HepG2 (cell line): ENCODE measurements around the gene ZNG1C.
"Not testable (repeated sequence)": the region's sequence is repeated elsewhere in the genome, so short reads cannot be mapped to it uniquely, and the experiment has no call there.

Experiments used
- RAD21 ChIP-seq: fragments of 450-650 bp; formaldehyde crosslinking; IDR thresholded peaks from 2 replicates; pipeline ENCODE4 v1.5.0; 2020; ENCODE audit warnings: mild to moderate bottlenecking
- RBM22 ChIP-seq: fragments of 200-400 bp; formaldehyde crosslinking; optimal IDR thresholded peaks from 2 replicates; pipeline ENCODE3; 2017; ENCODE audit warnings: mild to moderate bottlenecking, low read length, moderate library complexity
- STAT5B ChIP-seq: sonication (generic); formaldehyde crosslinking; IDR thresholded peaks from 2 replicates; pipeline ENCODE4 v1.4.0; 2020; ENCODE audit warnings: missing genetic modification reagents
- ZBTB1 ChIP-seq: sonication (generic); formaldehyde crosslinking; IDR thresholded peaks from 2 replicates; pipeline ENCODE4 v1.4.0; 2020; ENCODE audit warnings: missing genetic modification reagents, borderline replicate concordance
- TF ChIP-seq, protein P1 (sequence below), 2 experiments: IDR thresholded peaks; 2 replicates each; pipeline ENCODE4 v1.6.1; 2011 to 2012; ENCODE audit warnings: low read length in 2 of 2, borderline replicate concordance in 1 of 2, low read depth in 1 of 2, mild to moderate bottlenecking in 1 of 2, moderate library complexity in 1 of 2
- TF ChIP-seq, protein P2 (sequence below): sonication (generic); formaldehyde crosslinking; IDR thresholded peaks from 2 replicates; pipeline ENCODE4 v1.5.0; 2020; ENCODE audit warnings: mild to moderate bottlenecking, missing genetic modification reagents, moderate library complexity

DNA sequence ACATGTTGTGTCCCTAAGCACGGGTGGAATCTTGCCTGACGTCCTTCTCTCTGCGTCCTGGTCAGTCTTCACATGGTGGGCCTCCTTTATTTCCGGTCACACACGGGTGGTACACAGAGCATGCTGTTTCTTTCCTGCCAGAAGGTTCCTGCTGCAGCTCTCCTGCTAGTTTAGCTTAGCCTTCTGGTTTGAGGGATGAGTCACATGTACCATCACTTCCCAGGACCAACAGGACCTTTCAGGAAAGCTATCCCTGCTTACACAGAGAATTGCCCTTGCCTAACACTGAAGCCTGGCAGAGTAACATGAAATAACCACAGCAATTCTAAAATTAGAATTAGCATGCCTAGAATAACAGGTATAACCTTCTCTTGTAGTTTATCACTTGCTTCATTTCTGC, 69.4 kb downstream of the ZNG1C start:
- not testable (repeated sequence) for TF ChIP-seq STAT5B; ZBTB1 (CRISPR knock-in tag); RAD21 (CRISPR knock-in tag); RBM22
- TF ChIP-seq, protein P1, sequence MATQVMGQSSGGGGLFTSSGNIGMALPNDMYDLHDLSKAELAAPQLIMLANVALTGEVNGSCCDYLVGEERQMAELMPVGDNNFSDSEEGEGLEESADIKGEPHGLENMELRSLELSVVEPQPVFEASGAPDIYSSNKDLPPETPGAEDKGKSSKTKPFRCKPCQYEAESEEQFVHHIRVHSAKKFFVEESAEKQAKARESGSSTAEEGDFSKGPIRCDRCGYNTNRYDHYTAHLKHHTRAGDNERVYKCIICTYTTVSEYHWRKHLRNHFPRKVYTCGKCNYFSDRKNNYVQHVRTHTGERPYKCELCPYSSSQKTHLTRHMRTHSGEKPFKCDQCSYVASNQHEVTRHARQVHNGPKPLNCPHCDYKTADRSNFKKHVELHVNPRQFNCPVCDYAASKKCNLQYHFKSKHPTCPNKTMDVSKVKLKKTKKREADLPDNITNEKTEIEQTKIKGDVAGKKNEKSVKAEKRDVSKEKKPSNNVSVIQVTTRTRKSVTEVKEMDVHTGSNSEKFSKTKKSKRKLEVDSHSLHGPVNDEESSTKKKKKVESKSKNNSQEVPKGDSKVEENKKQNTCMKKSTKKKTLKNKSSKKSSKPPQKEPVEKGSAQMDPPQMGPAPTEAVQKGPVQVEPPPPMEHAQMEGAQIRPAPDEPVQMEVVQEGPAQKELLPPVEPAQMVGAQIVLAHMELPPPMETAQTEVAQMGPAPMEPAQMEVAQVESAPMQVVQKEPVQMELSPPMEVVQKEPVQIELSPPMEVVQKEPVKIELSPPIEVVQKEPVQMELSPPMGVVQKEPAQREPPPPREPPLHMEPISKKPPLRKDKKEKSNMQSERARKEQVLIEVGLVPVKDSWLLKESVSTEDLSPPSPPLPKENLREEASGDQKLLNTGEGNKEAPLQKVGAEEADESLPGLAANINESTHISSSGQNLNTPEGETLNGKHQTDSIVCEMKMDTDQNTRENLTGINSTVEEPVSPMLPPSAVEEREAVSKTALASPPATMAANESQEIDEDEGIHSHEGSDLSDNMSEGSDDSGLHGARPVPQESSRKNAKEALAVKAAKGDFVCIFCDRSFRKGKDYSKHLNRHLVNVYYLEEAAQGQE (IDR thresholded peaks at IDR 0.05; ENCODE audit: borderline replicate concordance in 1 of 2, low read depth in 1 of 2, low read length in 2 of 2): not testable (repeated sequence)
- TF ChIP-seq, protein P2, sequence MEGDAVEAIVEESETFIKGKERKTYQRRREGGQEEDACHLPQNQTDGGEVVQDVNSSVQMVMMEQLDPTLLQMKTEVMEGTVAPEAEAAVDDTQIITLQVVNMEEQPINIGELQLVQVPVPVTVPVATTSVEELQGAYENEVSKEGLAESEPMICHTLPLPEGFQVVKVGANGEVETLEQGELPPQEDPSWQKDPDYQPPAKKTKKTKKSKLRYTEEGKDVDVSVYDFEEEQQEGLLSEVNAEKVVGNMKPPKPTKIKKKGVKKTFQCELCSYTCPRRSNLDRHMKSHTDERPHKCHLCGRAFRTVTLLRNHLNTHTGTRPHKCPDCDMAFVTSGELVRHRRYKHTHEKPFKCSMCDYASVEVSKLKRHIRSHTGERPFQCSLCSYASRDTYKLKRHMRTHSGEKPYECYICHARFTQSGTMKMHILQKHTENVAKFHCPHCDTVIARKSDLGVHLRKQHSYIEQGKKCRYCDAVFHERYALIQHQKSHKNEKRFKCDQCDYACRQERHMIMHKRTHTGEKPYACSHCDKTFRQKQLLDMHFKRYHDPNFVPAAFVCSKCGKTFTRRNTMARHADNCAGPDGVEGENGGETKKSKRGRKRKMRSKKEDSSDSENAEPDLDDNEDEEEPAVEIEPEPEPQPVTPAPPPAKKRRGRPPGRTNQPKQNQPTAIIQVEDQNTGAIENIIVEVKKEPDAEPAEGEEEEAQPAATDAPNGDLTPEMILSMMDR (CRISPR knock-in tag): not testable (repeated sequence)
